CD1c-positive myeloid dendritic cell (primary cell): ENCODE measurements around the gene KIF20B.
"Not testable (repeated sequence)": the region's sequence is repeated elsewhere in the genome, so short reads cannot be mapped to it uniquely, and the experiment has no call there.

Experiments used
- DNase-seq: peaks from one replicate; pipeline ENCODE4 v3.0.0-alpha.2; 2016; ENCODE audit errors: extremely low spot score

The KIF20B gene

DNA sequence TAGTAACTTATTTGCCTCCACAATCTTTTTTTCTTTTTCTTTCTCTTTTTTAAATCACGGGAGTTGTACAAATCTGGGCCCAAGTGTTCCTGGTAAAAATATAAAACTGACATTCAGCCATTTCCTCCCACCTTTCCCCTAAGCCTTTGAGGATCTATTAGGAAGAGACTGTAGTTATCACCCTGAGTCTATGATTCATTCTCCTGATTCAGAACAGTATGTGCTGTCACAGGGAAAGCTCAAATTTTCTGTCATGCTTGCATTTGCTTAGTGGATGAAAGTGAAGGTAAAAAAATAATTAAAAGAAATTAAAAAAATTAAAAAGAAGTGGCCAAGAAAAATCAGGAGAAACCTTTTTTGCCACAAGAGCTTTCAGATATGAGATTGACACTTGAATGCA, 71.7 kb downstream of the KIF20B start:
- DNase-seq = no peak

- DNase-seq = no peak
Measured at GRCh38 chr10:89776665-89777064, 75.3 kb downstream of the KIF20B start.

DNA sequence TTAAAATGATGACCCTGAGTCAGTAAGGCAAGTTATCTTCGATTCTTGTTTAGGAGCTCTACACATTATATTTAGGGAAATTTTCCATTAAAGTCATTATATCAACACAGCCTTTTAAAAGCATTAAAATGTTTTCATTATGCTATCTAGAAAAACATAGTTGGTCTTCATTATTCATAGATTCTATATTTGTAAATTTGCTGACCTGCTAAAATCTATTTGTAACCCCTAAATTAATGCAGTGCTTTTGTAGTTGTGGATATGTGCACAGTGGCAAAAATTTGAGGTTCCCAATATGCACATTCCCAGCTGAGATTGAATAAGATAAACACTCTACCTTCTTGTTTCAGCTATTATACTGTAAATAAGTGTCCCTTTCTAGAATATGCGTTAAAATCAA, 81.1 kb downstream of the KIF20B start:
- DNase-seq = no peak

GRCh38 chr10:89783406-89783805, 82.0 kb downstream of the KIF20B start:
- DNase-seq = no peak

- DNase-seq = no peak
Measured at GRCh38 chr10:89785095-89785494, 83.7 kb downstream of the KIF20B start.

DNA sequence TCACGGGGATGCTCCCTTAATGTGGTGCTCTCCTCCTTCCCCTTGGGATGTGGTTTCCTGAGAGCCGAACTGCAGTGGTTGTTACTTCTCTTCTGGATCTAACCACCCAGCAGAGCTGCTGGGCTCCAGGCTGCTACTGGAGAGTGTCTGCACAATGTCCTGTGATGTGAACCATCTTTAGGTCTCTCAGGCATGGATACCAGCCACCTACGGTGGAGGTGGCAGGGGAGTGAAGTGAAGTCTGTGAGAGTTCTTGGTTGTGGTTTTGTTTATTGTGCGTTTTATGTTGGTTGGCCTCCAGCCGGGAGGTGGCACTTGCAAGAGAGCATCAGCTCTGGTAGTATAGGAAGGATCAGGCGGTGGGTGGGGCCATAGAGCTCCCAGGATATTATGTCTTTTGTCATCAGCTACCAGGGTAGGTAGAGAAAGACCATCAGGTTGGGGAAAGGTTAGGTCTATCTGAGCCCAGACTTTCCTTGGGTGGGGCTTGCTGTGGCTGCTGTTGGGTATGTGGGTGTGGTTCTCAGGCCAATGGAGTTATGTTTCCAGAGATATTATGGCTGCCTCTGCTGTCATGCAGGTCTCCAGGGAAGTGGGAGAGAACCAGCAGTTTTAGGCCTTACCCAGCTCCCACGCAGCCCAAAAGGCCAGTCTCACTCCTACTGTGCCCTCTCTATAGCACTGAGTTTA, 87.9 kb downstream of the KIF20B start:
- no peak for DNase-seq

DNA sequence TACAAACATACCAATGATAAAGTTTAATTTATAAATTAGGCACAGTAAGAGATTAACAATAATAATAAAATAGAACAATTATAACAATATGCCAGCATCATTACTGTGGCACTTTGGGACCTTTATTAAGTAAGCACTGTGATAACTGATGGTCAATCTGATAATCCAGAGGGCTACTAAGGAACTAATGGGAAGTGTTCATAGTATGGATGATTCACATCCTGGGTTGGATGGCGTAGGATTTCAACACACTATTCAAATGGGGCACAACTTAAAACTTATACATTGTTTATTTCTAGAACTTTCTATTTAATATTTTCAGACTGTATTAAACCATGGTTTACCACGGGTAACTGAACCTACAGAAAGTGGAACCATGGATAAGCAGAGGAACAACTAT, 90.8 kb downstream of the KIF20B start:
- DNase-seq = no peak

DNA sequence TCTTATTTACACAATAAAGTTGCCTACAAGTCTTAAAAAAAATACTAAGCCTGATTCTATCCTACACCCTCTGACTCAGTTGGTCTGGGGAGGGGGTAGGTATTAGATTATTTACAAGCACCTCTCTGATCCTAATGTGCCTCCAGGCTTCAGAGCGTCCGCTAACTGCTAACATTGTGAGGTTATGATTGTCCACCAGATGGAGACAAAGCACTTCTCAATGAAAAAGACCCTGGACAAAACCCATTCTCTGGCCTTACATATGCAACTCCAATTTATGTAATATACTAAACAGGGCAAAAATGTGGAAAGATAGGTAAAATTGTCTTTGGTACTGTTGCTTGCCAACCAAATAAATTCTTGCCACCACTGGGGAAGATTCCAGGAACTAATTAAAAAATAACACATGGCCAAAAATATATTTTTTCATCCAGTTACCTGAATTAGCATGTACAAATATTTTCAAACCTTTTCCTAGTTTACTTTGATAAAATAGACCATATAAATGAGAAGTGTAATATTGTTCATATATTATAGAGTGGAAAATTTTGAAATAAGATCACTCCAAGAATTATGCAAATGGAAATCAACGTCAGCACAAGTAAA, 92.4 kb downstream of the KIF20B start:
- peak; percentile 72 for DNase-seq

- no peak for DNase-seq
Measured at GRCh38 chr10:89795840-89796239, 94.5 kb downstream of the KIF20B start.

- DNase-seq = no peak
Measured at GRCh38 chr10:89798092-89798491, 96.7 kb downstream of the KIF20B start.

- no peak for DNase-seq
Measured at GRCh38 chr10:89799573-89799972, 98.2 kb downstream of the KIF20B start.

DNA sequence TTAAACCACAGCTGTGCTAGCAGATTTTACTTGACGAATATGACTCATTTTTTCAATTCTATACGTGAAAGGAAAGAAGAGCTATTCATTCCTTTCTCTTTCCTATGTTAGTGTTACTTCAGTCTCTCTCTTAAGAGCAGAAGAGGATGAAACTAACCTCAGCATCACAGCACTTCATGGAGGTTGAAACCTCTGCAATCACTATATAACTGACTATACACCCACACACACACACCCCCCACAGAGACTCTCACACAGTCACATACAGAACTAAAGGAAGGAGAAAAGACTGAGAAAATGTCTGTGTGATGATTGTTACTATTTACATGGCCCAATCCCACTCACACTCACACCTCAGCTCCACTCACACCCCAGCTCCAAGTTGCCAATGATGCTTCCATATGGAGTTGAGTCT, 104.2 kb downstream of the KIF20B start:
- DNase-seq = no peak

- DNase-seq = no peak
Measured at GRCh38 chr10:89808842-89809241, 107.5 kb downstream of the KIF20B start.

- DNase-seq = no peak
Measured at GRCh38 chr10:89809766-89810165, 108.4 kb downstream of the KIF20B start.

GRCh38 chr10:89810908-89811525, 109.6 kb downstream of the KIF20B start:
- no peak for DNase-seq

DNA sequence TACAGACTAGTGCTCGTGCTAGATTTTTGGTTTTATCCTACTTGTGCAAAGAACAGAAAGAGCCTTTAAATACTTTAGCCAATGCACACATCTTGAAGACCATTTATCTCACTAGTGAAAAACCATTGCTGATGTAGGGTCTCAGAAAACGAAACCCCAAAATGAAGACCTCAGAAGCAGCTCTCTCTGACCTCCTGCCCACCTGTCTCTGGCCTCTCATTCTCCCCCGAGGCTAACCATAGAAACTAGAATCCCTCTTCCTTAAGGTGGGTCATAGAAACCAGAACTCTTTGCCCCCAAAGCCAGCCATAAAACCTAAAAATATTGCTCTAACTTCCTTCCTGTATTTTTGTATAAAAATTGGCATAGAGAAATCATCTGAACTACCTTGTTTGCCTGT, 112.2 kb downstream of the KIF20B start:
- no peak for DNase-seq

DNA sequence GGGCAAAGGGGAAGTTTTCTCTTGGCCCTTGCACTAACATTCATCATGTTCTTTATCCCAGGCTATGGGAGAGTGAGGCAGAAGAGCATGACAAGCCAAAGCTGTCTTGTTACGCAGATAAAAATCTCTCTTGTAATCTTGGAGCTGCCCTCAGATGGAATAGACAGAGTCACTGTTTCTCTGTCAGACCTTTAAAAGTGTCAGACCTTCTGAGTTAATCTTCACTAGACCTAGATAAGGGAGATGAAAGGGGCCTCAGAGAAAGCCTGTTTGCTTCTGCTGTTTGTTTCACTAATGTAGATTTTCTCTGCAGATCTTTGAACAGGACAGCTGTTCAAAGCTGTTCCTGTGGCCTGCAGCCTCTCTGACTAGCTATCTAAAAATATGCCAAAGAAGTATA, 112.9 kb downstream of the KIF20B start:
- DNase-seq = no peak

- no peak for DNase-seq
Measured at GRCh38 chr10:89815049-89815853, 113.9 kb downstream of the KIF20B start.

DNA sequence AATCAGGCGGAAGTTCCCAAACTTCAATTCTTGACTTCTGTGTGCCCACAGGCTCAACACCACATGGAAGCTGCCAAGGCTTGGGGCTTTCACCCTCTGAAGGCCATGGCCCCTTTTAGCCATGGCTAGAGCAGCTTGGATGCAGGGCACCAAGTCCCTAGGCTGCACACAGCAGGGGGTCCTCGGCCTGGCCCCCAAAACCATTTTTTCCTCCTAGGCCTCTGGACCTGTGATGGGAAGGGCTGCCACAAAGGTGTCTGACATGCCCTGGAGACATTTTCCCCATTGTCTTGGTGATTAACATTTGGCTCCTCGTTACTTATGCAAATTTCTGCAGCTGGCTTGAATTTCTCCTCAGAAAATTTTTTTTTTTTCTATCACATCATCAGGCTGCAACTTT, 117.6 kb downstream of the KIF20B start:
- not testable (repeated sequence) for DNase-seq
